ENCODE measurements around the gene FLII.

DNA sequence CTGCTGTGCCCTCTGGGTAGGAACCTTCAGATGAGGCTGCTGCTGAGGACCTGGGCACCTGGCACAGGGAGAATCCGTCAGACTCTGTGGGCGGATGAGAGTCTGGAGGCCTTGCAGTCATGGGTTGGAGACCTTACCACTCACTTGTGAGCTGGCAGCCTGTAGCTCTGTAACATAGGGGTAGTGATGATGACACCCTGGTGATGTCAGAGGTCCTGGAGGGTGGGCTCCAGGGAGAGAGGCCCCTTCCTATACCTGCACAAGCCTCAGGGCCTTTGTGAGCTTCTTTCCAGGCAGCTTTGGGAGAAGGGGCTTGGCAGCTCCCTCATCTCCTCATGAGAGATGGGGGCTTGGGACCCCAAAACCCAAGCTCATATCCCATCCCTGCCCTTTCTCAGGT, 3.6 kb upstream of the FLII start:
- TF ChIP-seq CTCF (conservative IDR thresholded peaks at IDR 0.05; ENCODE audit: low read length) (no peak), EZH2phosphoT487 (IDR thresholded peaks at IDR 0.05; ENCODE audit: borderline replicate concordance, low read depth, low read length) (no peak)
